ENCODE measurements around the gene OPRM1. TPM values are rescaled to one million over a fixed set of nuclear protein-coding genes. Genes with fewer than 3 reads are reported as not detected.

The OPRM1 gene
- total RNA-seq, 1 experiment from 2014 or later, result not detected

DNA sequence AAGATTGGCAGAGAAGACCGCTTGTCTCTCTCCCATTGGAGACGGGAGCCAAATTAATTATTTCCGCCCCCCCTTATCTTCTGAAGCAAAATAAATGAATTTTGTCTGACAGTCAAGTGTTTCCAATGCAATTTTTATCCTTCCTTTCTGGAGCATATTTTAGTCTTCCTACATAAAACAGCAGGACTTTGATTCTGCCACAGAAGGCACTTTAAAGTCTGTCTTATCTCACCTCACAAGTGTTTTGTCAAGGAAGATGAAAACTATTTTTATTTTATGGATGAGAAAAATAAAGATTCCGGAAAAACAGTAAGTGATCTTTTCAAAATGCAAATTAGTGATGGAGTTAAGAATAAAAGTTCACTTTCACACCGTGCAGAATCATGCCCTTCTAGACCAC is 140.4 kb downstream of the OPRM1 start:
- Histone ChIP-seq H2BK12ac (ENCODE audit: insufficient read length, low read depth, low read length) (no peak overlapping the region), H3K23ac (ENCODE audit: insufficient read length, low read depth, low read length) (no peak overlapping the region), H3K4ac (ENCODE audit: low read depth, low read length) (no peak overlapping the region), H3K56ac (ENCODE audit: insufficient read length, low read depth, low read length) (no peak overlapping the region), H3K14ac (ENCODE audit: insufficient read depth, low read length) (no peak overlapping the region), H3K79me2 (ENCODE audit: insufficient read depth, low read length) (no peaks in the 10 kb centered on the region), H2BK120ac (ENCODE audit: low read depth, low read length, poor library complexity, severe bottlenecking) (no peak overlapping the region), H3K79me1 (ENCODE audit: insufficient read depth, low read depth, low read length, poor library complexity, severe bottlenecking) (no peaks in the 10 kb centered on the region), H3K18ac (ENCODE audit: insufficient read length, low read depth, low read length) (no peak overlapping the region), H2BK20ac (ENCODE audit: low read depth, low read length, poor library complexity, severe bottlenecking) (no peak overlapping the region), H3K4me1 (ENCODE audit: insufficient read depth, low read length) (no peaks in the 10 kb centered on the region), H4K8ac (replicated peaks; ENCODE audit: insufficient read length, low read depth, low read length) (no peak overlapping the region), H2AFZ (ENCODE audit: low read length) (no peak overlapping the region), H3K27ac (ENCODE audit: insufficient read length, low read depth, low read length) (no peak overlapping the region), H2AK5ac (ENCODE audit: insufficient read length, low read length) (no peak overlapping the region), H2BK5ac (ENCODE audit: insufficient read length, low read length) (no peak overlapping the region), H3K23me2 (ENCODE audit: insufficient read length, low read depth, low read length, poor library complexity, severe bottlenecking) (no peaks in the 10 kb centered on the region), H3T11ph (ENCODE audit: low read length) (no peak overlapping the region), H4K91ac (ENCODE audit: insufficient read length, low read depth, low read length) (no peak overlapping the region), H3K4me2 (ENCODE audit: insufficient read depth, insufficient read length, low read length) (no peak overlapping the region), H3K9ac (ENCODE audit: extremely low read depth, insufficient read length, low read length) (no peak overlapping the region), H2BK15ac (ENCODE audit: low read depth, low read length) (no peak overlapping the region), H3K27me3 (ENCODE audit: insufficient read depth, low read length) (no peaks in the 10 kb centered on the region), H3K9me3 (ENCODE audit: control insufficient read depth, low read depth, low read length) (no peaks in the 10 kb centered on the region), H4K20me1 (ENCODE audit: control insufficient read depth, insufficient read depth, insufficient read length) (no peaks in the 10 kb centered on the region), H4K5ac (ENCODE audit: insufficient read length, low read depth, low read length) (no peak overlapping the region)
- WGBS (ENCODE audit: extremely low coverage, insufficient read length, low lambda C conversion rate), result no CpG with 5 or more reads among the region's 5 CpGs
- no peak for DNase-seq
- no peak overlapping the region for H3K4me3 Mint-ChIP-seq
- H3K9me3 Mint-ChIP-seq, result peaks cover 13% of the 10 kb centered on the region in 2 experiments; a peak in 4 of 5 replicates
- TF ChIP-seq, protein P1, sequence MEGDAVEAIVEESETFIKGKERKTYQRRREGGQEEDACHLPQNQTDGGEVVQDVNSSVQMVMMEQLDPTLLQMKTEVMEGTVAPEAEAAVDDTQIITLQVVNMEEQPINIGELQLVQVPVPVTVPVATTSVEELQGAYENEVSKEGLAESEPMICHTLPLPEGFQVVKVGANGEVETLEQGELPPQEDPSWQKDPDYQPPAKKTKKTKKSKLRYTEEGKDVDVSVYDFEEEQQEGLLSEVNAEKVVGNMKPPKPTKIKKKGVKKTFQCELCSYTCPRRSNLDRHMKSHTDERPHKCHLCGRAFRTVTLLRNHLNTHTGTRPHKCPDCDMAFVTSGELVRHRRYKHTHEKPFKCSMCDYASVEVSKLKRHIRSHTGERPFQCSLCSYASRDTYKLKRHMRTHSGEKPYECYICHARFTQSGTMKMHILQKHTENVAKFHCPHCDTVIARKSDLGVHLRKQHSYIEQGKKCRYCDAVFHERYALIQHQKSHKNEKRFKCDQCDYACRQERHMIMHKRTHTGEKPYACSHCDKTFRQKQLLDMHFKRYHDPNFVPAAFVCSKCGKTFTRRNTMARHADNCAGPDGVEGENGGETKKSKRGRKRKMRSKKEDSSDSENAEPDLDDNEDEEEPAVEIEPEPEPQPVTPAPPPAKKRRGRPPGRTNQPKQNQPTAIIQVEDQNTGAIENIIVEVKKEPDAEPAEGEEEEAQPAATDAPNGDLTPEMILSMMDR (conservative IDR thresholded peaks at IDR 0.05), result no peak
- peaks cover 0 to 4% (median 1%) of the 10 kb centered on the region in 3 experiments; a peak in 3 of 7 replicates for H3K36me3 Mint-ChIP-seq (ENCODE audit: insufficient read depth in 1 of 3, low read depth in 3 of 3)
- 0 out of 2 replicates have a peak, but pooled peaks cover 1% of the 10 kb centered on the region for H3K27me3 Mint-ChIP-seq (ENCODE audit: low read depth)
- H3K27ac Mint-ChIP-seq, result no peak overlapping the region
- H3K4me1 Mint-ChIP-seq, result no peaks in the 10 kb centered on the region

All from H9 (cell line).